Calu3 (cell line): ENCODE data around the gene APP. TPM values are rescaled to one million over a fixed set of nuclear protein-coding genes. Genes with fewer than 3 reads are reported as not detected.

Experiments used
- BruUV-seq: library from RNA; stranded (reverse); fragments of 400-500 nt; replicated peaks from 2 replicates; lab custom pipeline; 2021; lab: Mats Ljungman, UMichigan
- CTCF ChIA-PET: fragments of 300-600 bp; sonication (Branson Sonifier 250); formaldehyde crosslinking; loops from one replicate; lab custom pipeline; 2022; ENCODE audit warnings: antibody characterized with exemption; lab: Charles Lee
- DNase-seq: peaks from one replicate; pipeline ENCODE4 v3.0.0; 2022
- H3K27ac Mint-ChIP-seq: one replicate; pipeline ENCODE4 v1.8.0; 2022; ENCODE audit warnings: mixed read lengths; ENCODE audit not compliant: unreplicated experiment
- H3K27me3 Mint-ChIP-seq: one replicate; pipeline ENCODE4 v1.8.0; 2022; ENCODE audit warnings: mixed read lengths; ENCODE audit not compliant: unreplicated experiment
- H3K36me3 Mint-ChIP-seq: one replicate; pipeline ENCODE4 v1.8.0; 2022; ENCODE audit warnings: mild to moderate bottlenecking, moderate library complexity, mixed read lengths; ENCODE audit not compliant: insufficient read depth, unreplicated experiment
- H3K4me1 Mint-ChIP-seq: one replicate; pipeline ENCODE4 v1.8.0; 2022; ENCODE audit warnings: mild to moderate bottlenecking, low read depth, mixed read lengths; ENCODE audit not compliant: unreplicated experiment
- H3K4me3 Mint-ChIP-seq: one replicate; pipeline ENCODE4 v1.8.0; 2022; ENCODE audit warnings: mild to moderate bottlenecking, low read depth, moderate library complexity, mixed read lengths; ENCODE audit not compliant: unreplicated experiment
- H3K9me3 Mint-ChIP-seq: one replicate; pipeline ENCODE4 v1.8.0; 2022; ENCODE audit warnings: low read depth, mixed read lengths; ENCODE audit not compliant: unreplicated experiment
- intact Hi-C: fragments of 100-400 bp; cut with micrococcal nuclease; formaldehyde crosslinking; loops from one replicate; pipeline ENCODE4 v1.10.0; 2022; ENCODE audit not compliant: unreplicated experiment
- total RNA-seq: library from RNA; stranded (reverse); gene quantifications from 2 replicates; pipeline ENCODE4 v1.2.3, GENCODE V29; 2022
- TF ChIP-seq, protein P1 (sequence below): fragments of 200-600 bp; IDR thresholded peaks from one replicate; pipeline ENCODE4 v1.8.0; 2022; ENCODE audit warnings: antibody characterized with exemption; ENCODE audit not compliant: unreplicated experiment

Gene APP
- total RNA-seq, 1 experiment from 2014 or later = 566 TPM

GRCh38 chr21:25872271-25872670 is 298.3 kb downstream of the APP start:
- CTCF ChIA-PET = interaction anchor here (0.6 kb wide), 1 partner anchor 50 kb away, joined by 3 read pairs; no protein-coding TSS in a partner anchor
- intact Hi-C loops = no loop called here
- no peaks in the 10 kb centered on the region for H3K4me1 Mint-ChIP-seq
- no peaks in the 10 kb centered on the region for H3K27me3 Mint-ChIP-seq
- no peak for DNase-seq
- H3K9me3 Mint-ChIP-seq = no peaks in the 10 kb centered on the region
- no peak overlapping the region for H3K27ac Mint-ChIP-seq
- H3K36me3 Mint-ChIP-seq = peaks cover 13% of the 10 kb centered on the region
- TF ChIP-seq, protein P1, sequence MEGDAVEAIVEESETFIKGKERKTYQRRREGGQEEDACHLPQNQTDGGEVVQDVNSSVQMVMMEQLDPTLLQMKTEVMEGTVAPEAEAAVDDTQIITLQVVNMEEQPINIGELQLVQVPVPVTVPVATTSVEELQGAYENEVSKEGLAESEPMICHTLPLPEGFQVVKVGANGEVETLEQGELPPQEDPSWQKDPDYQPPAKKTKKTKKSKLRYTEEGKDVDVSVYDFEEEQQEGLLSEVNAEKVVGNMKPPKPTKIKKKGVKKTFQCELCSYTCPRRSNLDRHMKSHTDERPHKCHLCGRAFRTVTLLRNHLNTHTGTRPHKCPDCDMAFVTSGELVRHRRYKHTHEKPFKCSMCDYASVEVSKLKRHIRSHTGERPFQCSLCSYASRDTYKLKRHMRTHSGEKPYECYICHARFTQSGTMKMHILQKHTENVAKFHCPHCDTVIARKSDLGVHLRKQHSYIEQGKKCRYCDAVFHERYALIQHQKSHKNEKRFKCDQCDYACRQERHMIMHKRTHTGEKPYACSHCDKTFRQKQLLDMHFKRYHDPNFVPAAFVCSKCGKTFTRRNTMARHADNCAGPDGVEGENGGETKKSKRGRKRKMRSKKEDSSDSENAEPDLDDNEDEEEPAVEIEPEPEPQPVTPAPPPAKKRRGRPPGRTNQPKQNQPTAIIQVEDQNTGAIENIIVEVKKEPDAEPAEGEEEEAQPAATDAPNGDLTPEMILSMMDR = no peak
- H3K4me3 Mint-ChIP-seq = no peak overlapping the region
- BruUV-seq = no TSS peak

DNA sequence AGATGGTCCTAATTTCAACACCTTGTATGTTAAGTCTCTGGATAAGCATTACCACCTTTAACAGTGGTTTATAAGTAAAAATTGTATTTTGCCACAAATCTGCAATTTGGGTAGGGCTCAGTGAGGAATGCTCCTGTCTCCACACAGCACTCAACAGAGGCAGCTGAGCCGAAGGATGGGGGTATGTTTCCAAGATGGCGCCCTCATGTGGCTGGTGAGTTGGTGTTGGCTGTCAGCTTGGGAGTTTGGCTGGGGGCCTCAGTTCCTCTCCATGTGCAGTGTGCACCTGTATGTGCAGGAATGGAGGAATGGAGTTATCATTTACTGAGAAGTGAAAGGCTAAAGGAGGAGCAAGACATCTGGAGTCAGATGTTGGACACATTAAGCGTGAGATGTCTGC is 299.0 kb downstream of the APP start:
- no TSS peak for BruUV-seq
- Mint-ChIP-seq H3K27ac (no peak overlapping the region), H3K9me3 (no peaks in the 10 kb centered on the region), H3K27me3 (no peaks in the 10 kb centered on the region), H3K36me3 (peaks cover 13% of the 10 kb centered on the region), H3K4me1 (no peaks in the 10 kb centered on the region), H3K4me3 (no peak overlapping the region)
- TF ChIP-seq, protein P1 = peak; percentile 17
- intact Hi-C loops = no loop called here
- peak; percentile 9 for DNase-seq
- CTCF ChIA-PET = no interaction called here

DNA sequence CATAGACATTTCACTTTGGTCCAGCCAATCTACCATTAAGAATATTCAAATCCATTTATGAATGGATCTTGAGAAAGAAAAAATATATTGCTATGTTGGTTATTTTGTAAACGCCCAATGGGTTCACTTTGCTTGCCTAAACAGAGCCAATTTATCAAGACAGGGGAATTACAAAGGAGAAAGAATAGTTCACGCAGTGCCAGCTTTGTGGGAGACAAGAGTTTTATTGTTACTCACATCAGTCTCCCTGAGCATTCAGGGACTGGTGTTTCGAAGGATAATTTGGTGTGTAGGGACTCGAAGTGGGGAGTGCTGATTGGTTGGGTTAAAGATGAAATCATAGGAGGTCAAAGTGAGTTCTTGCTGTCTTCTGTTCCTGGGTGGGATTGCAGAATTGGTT is 300.5 kb downstream of the APP start:
- TF ChIP-seq, protein P1 = no peak
- CTCF ChIA-PET = no interaction called here
- intact Hi-C loops = no loop called here
- Mint-ChIP-seq H3K4me1 (no peaks in the 10 kb centered on the region), H3K9me3 (no peaks in the 10 kb centered on the region), H3K4me3 (no peak overlapping the region), H3K27ac (no peak overlapping the region), H3K27me3 (no peaks in the 10 kb centered on the region), H3K36me3 (peaks cover 13% of the 10 kb centered on the region)
- BruUV-seq = no TSS peak
- DNase-seq = no peak

GRCh38 chr21:25867061-25867460 is 303.5 kb downstream of the APP start:
- H3K4me3 Mint-ChIP-seq = no peak overlapping the region
- no TSS peak for BruUV-seq
- CTCF ChIA-PET = no interaction called here
- no peaks in the 10 kb centered on the region for H3K4me1 Mint-ChIP-seq
- H3K9me3 Mint-ChIP-seq = no peaks in the 10 kb centered on the region
- peaks cover 4% of the 10 kb centered on the region for H3K36me3 Mint-ChIP-seq
- no peak overlapping the region for H3K27ac Mint-ChIP-seq
- DNase-seq = no peak
- TF ChIP-seq, protein P1 = no peak
- H3K27me3 Mint-ChIP-seq = no peaks in the 10 kb centered on the region
- intact Hi-C loops = loop anchor here (10.0 kb wide), 1 partner anchor 262 kb away; the partner anchor contains the start of gene MRPL39
